ENCODE data around the gene TARBP2.

TARBP2 gene
- total RNA-seq = 19.6 to 25.6 reads per million in 2 donors

GRCh38 chr12:53500776-53501614, at the start of gene TARBP2:
TSS of gene TARBP2 (plus strand) at chr12:53501283. CDS start at chr12:53501409, 126 bp downstream.
- peak; percentile 90 to 99 (median 97) for DNase-seq

GRCh38 chr12:53451661-53452158, 49.4 kb upstream of the TARBP2 start, which contains the start of gene PCBP2:
TSS of gene PCBP2 (plus strand) at chr12:53452102. CDS start at chr12:53454801, 2,699 bp downstream.
- DNase-seq = peak; percentile 92 to 100 (median 97)

GRCh38 chr12:53452159-53453077, 48.7 kb upstream of the TARBP2 start:
- DNase-seq = peak; percentile 53 to 86 (median 70)

- DNase-seq = no peak
Observed at GRCh38 chr12:53453953-53454640, 47.0 kb upstream of the TARBP2 start.

GRCh38 chr12:53454707-53455106, 46.4 kb upstream of the TARBP2 start:
- no peak for DNase-seq

GRCh38 chr12:53456654-53457366, 44.3 kb upstream of the TARBP2 start:
- no peak for DNase-seq

GRCh38 chr12:53459097-53459496, 42.0 kb upstream of the TARBP2 start:
- DNase-seq = no peak

GRCh38 chr12:53461059-53461458, 40.0 kb upstream of the TARBP2 start:
- DNase-seq = no peak

- no peak for DNase-seq
Observed at GRCh38 chr12:53461591-53461990, 39.5 kb upstream of the TARBP2 start.

GRCh38 chr12:53462935-53463334, 38.1 kb upstream of the TARBP2 start:
- no peak for DNase-seq

GRCh38 chr12:53463802-53464560, 37.1 kb upstream of the TARBP2 start:
- no peak for DNase-seq

GRCh38 chr12:53464685-53465418, 36.2 kb upstream of the TARBP2 start:
- no peak for DNase-seq

- DNase-seq = no peak
Observed at GRCh38 chr12:53465679-53466078, 35.4 kb upstream of the TARBP2 start.

- DNase-seq = no peak
Observed at GRCh38 chr12:53466640-53467039, 34.4 kb upstream of the TARBP2 start.

GRCh38 chr12:53467082-53467481, 34.0 kb upstream of the TARBP2 start:
- DNase-seq = no peak

GRCh38 chr12:53467880-53468279, 33.2 kb upstream of the TARBP2 start:
- DNase-seq = no peak

GRCh38 chr12:53468282-53468681, 32.8 kb upstream of the TARBP2 start:
- no peak for DNase-seq

- DNase-seq = no peak
Observed at GRCh38 chr12:53472056-53472582, 29.0 kb upstream of the TARBP2 start.

- no peak for DNase-seq
Observed at GRCh38 chr12:53474077-53474476, 27.0 kb upstream of the TARBP2 start.

- DNase-seq = no peak
Observed at GRCh38 chr12:53474819-53475218, 26.3 kb upstream of the TARBP2 start.
